Stimulated activated naive B cell treated with anti-CD40 and anti-IgM and Interleukin-4, amounts not matched to agents 10 μg/mL and 1 μg/mL and 100 μg/mL, for 72 hours (primary cell): ENCODE results near the gene OTOR.

ENCODE experiments used
- ATAC-seq, 2 donors: fragments of 150-1000 bp; cut with Tn5 transposase; replicated peaks; 2 replicates each; pipeline ENCODE4 v1.10.0; 2021; ENCODE audit warnings: moderate library complexity in 1 of 2
- DNase-seq: peaks from one replicate; pipeline ENCODE4 v3.0.0; 2021
- H3K27ac Mint-ChIP-seq: one replicate; pipeline ENCODE4 v1.8.0; 2022; ENCODE audit warnings: mild to moderate bottlenecking, mixed read lengths
- H3K27me3 Mint-ChIP-seq, 2 donors: one replicate each; pipeline ENCODE4 v1.8.0; 2022; ENCODE audit warnings: mixed read lengths in 2 of 2
- H3K36me3 Mint-ChIP-seq, 2 donors: one replicate each; pipeline ENCODE4 v1.8.0; 2022; ENCODE audit warnings: mixed read lengths in 2 of 2, mild to moderate bottlenecking in 1 of 2
- H3K4me1 Mint-ChIP-seq, 2 donors: one replicate each; pipeline ENCODE4 v1.8.0; 2022; ENCODE audit warnings: mixed read lengths in 2 of 2, mild to moderate bottlenecking in 1 of 2
- H3K4me3 Mint-ChIP-seq, 2 donors: one replicate each; pipeline ENCODE4 v1.8.0; 2022; ENCODE audit warnings: mild to moderate bottlenecking in 2 of 2, mixed read lengths in 2 of 2, moderate library complexity in 1 of 2
- H3K9me3 Mint-ChIP-seq, 2 donors: one replicate each; pipeline ENCODE4 v1.8.0; 2022; ENCODE audit warnings: mixed read lengths in 2 of 2, mild to moderate bottlenecking in 1 of 2

OTOR gene

GRCh38 chr20:16748308-16748900 lies at the start of gene OTOR:
Gene OTOR, plus strand, starts transcription at chr20:16748358. Its CDS starts 44 bp downstream, at chr20:16748402.
- DNase-seq: no peak
- Mint-ChIP-seq H3K4me1 (peaks cover 0 to 10% of the 10 kb centered on the region in 2 donors), H3K27me3 (peaks cover 14 to 25% of the 10 kb centered on the region in 2 donors), H3K36me3 (peaks cover 0 to 3% of the 10 kb centered on the region in 2 donors), H3K9me3 (no peaks in the 10 kb centered on the region), H3K27ac (no peak within 1 kb of the TSS), H3K4me3 (no peak within 1 kb of the TSS)
- ATAC-seq: no peak

- ATAC-seq (no peak), DNase-seq (no peak)
- peaks cover 0 to 2% of the 10 kb centered on the region in 2 donors for H3K4me1 Mint-ChIP-seq
Measured at GRCh38 chr20:16699293-16699692, 48.9 kb upstream of the OTOR start.

GRCh38 chr20:16701296-16701695 lies 46.9 kb upstream of the OTOR start:
- ATAC-seq (peak; percentile 44 to 51), DNase-seq (no peak)
- Mint-ChIP-seq H3K9me3 (peaks cover 6 to 9% of the 10 kb centered on the region in 2 donors), H3K27ac (peak overlapping the region; percentile 11), H3K27me3 (peaks cover 15 to 25% of the 10 kb centered on the region in 2 donors), H3K4me1 (no peaks in the 10 kb centered on the region), H3K4me3 (no peak overlapping the region), H3K36me3 (peaks cover 4 to 6% of the 10 kb centered on the region in 2 donors)

More at GRCh38 chr20:16699293-16699692, 48.9 kb upstream of the OTOR start:
- Mint-ChIP-seq H3K4me3 (no peak overlapping the region), H3K9me3 (no peaks in the 10 kb centered on the region), H3K27me3 (peaks cover 17 to 20% of the 10 kb centered on the region in 2 donors), H3K27ac (no peak overlapping the region), H3K36me3 (no peaks in the 10 kb centered on the region)

- H3K4me3 Mint-ChIP-seq: no peak overlapping the region
- H3K27ac Mint-ChIP-seq: no peak overlapping the region
- DNase-seq (no peak), ATAC-seq (no peak)
- peaks cover 8 to 11% of the 10 kb centered on the region in 2 donors for H3K36me3 Mint-ChIP-seq
- peaks cover 24 to 31% of the 10 kb centered on the region in 2 donors for H3K27me3 Mint-ChIP-seq
- peaks cover 13 to 15% of the 10 kb centered on the region in 2 donors for H3K9me3 Mint-ChIP-seq
- peaks cover 5 to 7% of the 10 kb centered on the region in 2 donors for H3K4me1 Mint-ChIP-seq
Measured at GRCh38 chr20:16703570-16703969, 44.6 kb upstream of the OTOR start.

GRCh38 chr20:16707674-16708073 lies 40.5 kb upstream of the OTOR start:
- H3K9me3 Mint-ChIP-seq: peaks cover 13 to 15% of the 10 kb centered on the region in 2 donors
- H3K27me3 Mint-ChIP-seq: peaks cover 21 to 24% of the 10 kb centered on the region in 2 donors
- peaks cover 15% of the 10 kb centered on the region in 2 donors for H3K4me1 Mint-ChIP-seq
- ATAC-seq (peak; percentile 85 to 87), DNase-seq (no peak)
- peaks cover 8 to 11% of the 10 kb centered on the region in 2 donors for H3K36me3 Mint-ChIP-seq
- H3K4me3 Mint-ChIP-seq: no peak overlapping the region
- no peak overlapping the region for H3K27ac Mint-ChIP-seq

- Mint-ChIP-seq H3K27ac (no peak overlapping the region), H3K4me3 (no peak overlapping the region), H3K36me3 (peaks cover 8 to 11% of the 10 kb centered on the region in 2 donors), H3K27me3 (peaks cover 21 to 24% of the 10 kb centered on the region in 2 donors), H3K4me1 (peaks cover 15% of the 10 kb centered on the region in 2 donors), H3K9me3 (peaks cover 13 to 15% of the 10 kb centered on the region in 2 donors)
- ATAC-seq (no peak), DNase-seq (no peak)
Measured at GRCh38 chr20:16708602-16709001, 39.6 kb upstream of the OTOR start.

GRCh38 chr20:16709017-16709416 lies 39.1 kb upstream of the OTOR start:
- DNase-seq (no peak), ATAC-seq (peak; percentile 51 to 68)
- peaks cover 21 to 24% of the 10 kb centered on the region in 2 donors for H3K27me3 Mint-ChIP-seq
- H3K4me3 Mint-ChIP-seq: no peak overlapping the region
- H3K9me3 Mint-ChIP-seq: peaks cover 13 to 15% of the 10 kb centered on the region in 2 donors
- H3K27ac Mint-ChIP-seq: no peak overlapping the region
- peaks cover 15% of the 10 kb centered on the region in 2 donors for H3K4me1 Mint-ChIP-seq
- peaks cover 8 to 11% of the 10 kb centered on the region in 2 donors for H3K36me3 Mint-ChIP-seq

- DNase-seq (no peak), ATAC-seq (no peak)
- Mint-ChIP-seq H3K9me3 (peaks cover 7 to 8% of the 10 kb centered on the region in 2 donors), H3K4me3 (no peak overlapping the region), H3K27me3 (peaks cover 23 to 33% of the 10 kb centered on the region in 2 donors), H3K4me1 (peaks cover 15% of the 10 kb centered on the region in 2 donors), H3K36me3 (peaks cover 3 to 6% of the 10 kb centered on the region in 2 donors), H3K27ac (no peak overlapping the region)
Measured at GRCh38 chr20:16710781-16711180, 37.4 kb upstream of the OTOR start.

- peaks cover 13 to 15% of the 10 kb centered on the region in 2 donors for H3K4me1 Mint-ChIP-seq
- H3K9me3 Mint-ChIP-seq: peaks cover 3% of the 10 kb centered on the region in 2 donors
- ATAC-seq (no peak), DNase-seq (no peak)
- H3K4me3 Mint-ChIP-seq: no peak overlapping the region
- no peak overlapping the region for H3K27ac Mint-ChIP-seq
- H3K27me3 Mint-ChIP-seq: peaks cover 23 to 37% of the 10 kb centered on the region in 2 donors
- peaks cover 3% of the 10 kb centered on the region in 2 donors for H3K36me3 Mint-ChIP-seq
Measured at GRCh38 chr20:16711661-16712258, 36.4 kb upstream of the OTOR start.

- Mint-ChIP-seq H3K36me3 (no peaks in the 10 kb centered on the region), H3K4me3 (no peak overlapping the region), H3K9me3 (no peaks in the 10 kb centered on the region), H3K27me3 (peaks cover 19 to 37% of the 10 kb centered on the region in 2 donors), H3K27ac (no peak overlapping the region), H3K4me1 (peaks cover 13 to 15% of the 10 kb centered on the region in 2 donors)
- ATAC-seq: no peak
- DNase-seq: no peak
Measured at GRCh38 chr20:16712511-16712947, 35.6 kb upstream of the OTOR start.

GRCh38 chr20:16713066-16713465 lies 35.1 kb upstream of the OTOR start:
- H3K9me3 Mint-ChIP-seq: no peaks in the 10 kb centered on the region
- H3K36me3 Mint-ChIP-seq: no peaks in the 10 kb centered on the region
- peaks cover 10% of the 10 kb centered on the region in 2 donors for H3K4me1 Mint-ChIP-seq
- H3K4me3 Mint-ChIP-seq: no peak overlapping the region
- ATAC-seq: no peak
- DNase-seq: no peak
- no peak overlapping the region for H3K27ac Mint-ChIP-seq
- H3K27me3 Mint-ChIP-seq: peaks cover 16 to 36% of the 10 kb centered on the region in 2 donors

GRCh38 chr20:16714242-16714641 lies 33.9 kb upstream of the OTOR start:
- DNase-seq: no peak
- Mint-ChIP-seq H3K27ac (no peak overlapping the region), H3K27me3 (peaks cover 26 to 47% of the 10 kb centered on the region in 2 donors), H3K4me3 (no peak overlapping the region), H3K36me3 (no peaks in the 10 kb centered on the region), H3K4me1 (peaks cover 8% of the 10 kb centered on the region in 2 donors), H3K9me3 (no peaks in the 10 kb centered on the region)
- ATAC-seq: no peak

- H3K9me3 Mint-ChIP-seq: no peaks in the 10 kb centered on the region
- ATAC-seq (no peak), DNase-seq (no peak)
- peaks cover 6 to 8% of the 10 kb centered on the region in 2 donors for H3K4me1 Mint-ChIP-seq
- H3K36me3 Mint-ChIP-seq: no peaks in the 10 kb centered on the region
- H3K27me3 Mint-ChIP-seq: peaks cover 26 to 47% of the 10 kb centered on the region in 2 donors
- H3K4me3 Mint-ChIP-seq: no peak overlapping the region
- no peak overlapping the region for H3K27ac Mint-ChIP-seq
Measured at GRCh38 chr20:16714751-16715150, 33.4 kb upstream of the OTOR start.

GRCh38 chr20:16719421-16719820 lies 28.7 kb upstream of the OTOR start:
- no peaks in the 10 kb centered on the region for H3K36me3 Mint-ChIP-seq
- no peak overlapping the region for H3K4me3 Mint-ChIP-seq
- H3K9me3 Mint-ChIP-seq: no peaks in the 10 kb centered on the region
- DNase-seq: no peak
- peaks cover 47 to 66% of the 10 kb centered on the region in 2 donors for H3K27me3 Mint-ChIP-seq
- no peak for ATAC-seq
- no peak overlapping the region for H3K27ac Mint-ChIP-seq
- H3K4me1 Mint-ChIP-seq: no peaks in the 10 kb centered on the region

GRCh38 chr20:16729080-16729479 lies 19.1 kb upstream of the OTOR start:
- H3K27me3 Mint-ChIP-seq: peaks cover 15 to 33% of the 10 kb centered on the region in 2 donors
- DNase-seq (no peak), ATAC-seq (no peak)
- peaks cover 14 to 34% of the 10 kb centered on the region in 2 donors for H3K4me1 Mint-ChIP-seq
- peak overlapping the region; percentile 95 to 100 for H3K4me3 Mint-ChIP-seq
- H3K36me3 Mint-ChIP-seq: peaks cover 20 to 21% of the 10 kb centered on the region in 2 donors
- peak overlapping the region; percentile 100 for H3K27ac Mint-ChIP-seq
- H3K9me3 Mint-ChIP-seq: peaks cover 0 to 4% of the 10 kb centered on the region in 2 donors
